ENCODE measurements around the gene FBN3.
"Not testable (repeated sequence)": the region's sequence is repeated elsewhere in the genome, so short reads cannot be mapped to it uniquely, and the experiment has no call there.

FBN3 gene

GRCh38 chr19:8180018-8180417 is 30.6 kb upstream of the FBN3 start:
- H3K36me3 ChIP-seq (ENCODE audit: insufficient read depth, insufficient read length, low read length), result no peaks in the 10 kb centered on the region
- H3K9ac ChIP-seq (ENCODE audit: insufficient read length, low read depth), result no peak overlapping the region
- no peaks in the 10 kb centered on the region for H3K27me3 ChIP-seq (ENCODE audit: insufficient read depth, insufficient read length)
- DNase-seq (ENCODE audit: low read depth, low spot score), result no peak
- no peaks in the 10 kb centered on the region for H3K4me1 ChIP-seq (ENCODE audit: insufficient read depth, insufficient read length)
- H3K4me3 ChIP-seq (ENCODE audit: insufficient read length, low read depth), result no peak overlapping the region
- no peak for TF ChIP-seq YY1 (IDR thresholded peaks at IDR 0.05; ENCODE audit: insufficient read depth, insufficient read length)
- TF ChIP-seq ZNF274 (IDR thresholded peaks at IDR 0.05; ENCODE audit: low read depth, low read length), result no peak
- TF ChIP-seq SUZ12 (IDR thresholded peaks at IDR 0.05; ENCODE audit: extremely low read depth, insufficient read depth, insufficient read length), result no peak
- H3K9me3 ChIP-seq (ENCODE audit: insufficient read depth, low read length), result no peaks in the 10 kb centered on the region

GRCh38 chr19:8174706-8175105 is 25.3 kb upstream of the FBN3 start:
- no peak for DNase-seq (ENCODE audit: low read depth, low spot score)
- Histone ChIP-seq H3K36me3 (ENCODE audit: insufficient read depth, insufficient read length, low read length) (no peaks in the 10 kb centered on the region), H3K4me1 (ENCODE audit: insufficient read depth, insufficient read length) (no peaks in the 10 kb centered on the region), H3K4me3 (ENCODE audit: insufficient read length, low read depth) (no peak overlapping the region), H3K9me3 (ENCODE audit: insufficient read depth, low read length) (no peaks in the 10 kb centered on the region), H3K27me3 (ENCODE audit: insufficient read depth, insufficient read length) (no peaks in the 10 kb centered on the region), H3K9ac (ENCODE audit: insufficient read length, low read depth) (no peak overlapping the region)
- no peak for TF ChIP-seq ZNF274 (IDR thresholded peaks at IDR 0.05; ENCODE audit: low read depth, low read length)
- no peak for TF ChIP-seq SUZ12 (IDR thresholded peaks at IDR 0.05; ENCODE audit: extremely low read depth, insufficient read depth, insufficient read length)
- no peak for TF ChIP-seq YY1 (IDR thresholded peaks at IDR 0.05; ENCODE audit: insufficient read depth, insufficient read length)

GRCh38 chr19:8168537-8168936 is 19.1 kb upstream of the FBN3 start:
- Histone ChIP-seq H3K27me3 (ENCODE audit: insufficient read depth, insufficient read length) (no peaks in the 10 kb centered on the region), H3K9ac (ENCODE audit: insufficient read length, low read depth) (no peak overlapping the region), H3K4me1 (ENCODE audit: insufficient read depth, insufficient read length) (peaks cover 2% of the 10 kb centered on the region), H3K36me3 (ENCODE audit: insufficient read depth, insufficient read length, low read length) (no peaks in the 10 kb centered on the region), H3K4me3 (ENCODE audit: insufficient read length, low read depth) (no peak overlapping the region), H3K9me3 (ENCODE audit: insufficient read depth, low read length) (no peaks in the 10 kb centered on the region)
- no peak for DNase-seq (ENCODE audit: low read depth, low spot score)
- TF ChIP-seq ZNF274 (IDR thresholded peaks at IDR 0.05; ENCODE audit: low read depth, low read length), result no peak
- no peak for TF ChIP-seq SUZ12 (IDR thresholded peaks at IDR 0.05; ENCODE audit: extremely low read depth, insufficient read depth, insufficient read length)

- H3K4me1 ChIP-seq (ENCODE audit: insufficient read depth, insufficient read length), result peaks cover 2% of the 10 kb centered on the region
- H3K27me3 ChIP-seq (ENCODE audit: insufficient read depth, insufficient read length), result no peaks in the 10 kb centered on the region
- no peak for TF ChIP-seq SUZ12 (IDR thresholded peaks at IDR 0.05; ENCODE audit: extremely low read depth, insufficient read depth, insufficient read length)
- TF ChIP-seq ZNF274 (IDR thresholded peaks at IDR 0.05; ENCODE audit: low read depth, low read length), result no peak
- no peak for TF ChIP-seq YY1 (IDR thresholded peaks at IDR 0.05; ENCODE audit: insufficient read depth, insufficient read length)
- no peak for DNase-seq (ENCODE audit: low read depth, low spot score)
- no peaks in the 10 kb centered on the region for H3K36me3 ChIP-seq (ENCODE audit: insufficient read depth, insufficient read length, low read length)
- H3K9ac ChIP-seq (ENCODE audit: insufficient read length, low read depth), result no peak overlapping the region
- H3K9me3 ChIP-seq (ENCODE audit: insufficient read depth, low read length), result no peaks in the 10 kb centered on the region
- no peak overlapping the region for H3K4me3 ChIP-seq (ENCODE audit: insufficient read length, low read depth)
Observed at GRCh38 chr19:8167985-8168384, 18.6 kb upstream of the FBN3 start.

- DNase-seq (ENCODE audit: low read depth, low spot score), result no peak
- Histone ChIP-seq H3K9ac (ENCODE audit: insufficient read length, low read depth) (no peak overlapping the region), H3K27me3 (ENCODE audit: insufficient read depth, insufficient read length) (no peaks in the 10 kb centered on the region), H3K9me3 (ENCODE audit: insufficient read depth, low read length) (peaks cover 5% of the 10 kb centered on the region; the same call in 1 of the 2 replicates), H3K4me3 (ENCODE audit: insufficient read length, low read depth) (no peak overlapping the region), H3K4me1 (ENCODE audit: insufficient read depth, insufficient read length) (peaks cover 2% of the 10 kb centered on the region), H3K36me3 (ENCODE audit: insufficient read depth, insufficient read length, low read length) (no peaks in the 10 kb centered on the region)
- TF ChIP-seq ZNF274 (IDR thresholded peaks at IDR 0.05; ENCODE audit: low read depth, low read length) (no peak), SUZ12 (IDR thresholded peaks at IDR 0.05; ENCODE audit: extremely low read depth, insufficient read depth, insufficient read length) (no peak), YY1 (IDR thresholded peaks at IDR 0.05; ENCODE audit: insufficient read depth, insufficient read length) (no peak)
Observed at GRCh38 chr19:8163759-8164158, 14.4 kb upstream of the FBN3 start.

- Histone ChIP-seq H3K9ac (ENCODE audit: insufficient read length, low read depth) (no peak overlapping the region), H3K9me3 (ENCODE audit: insufficient read depth, low read length) (peaks cover 5% of the 10 kb centered on the region; the same call in 1 of the 2 replicates), H3K4me1 (ENCODE audit: insufficient read depth, insufficient read length) (no peaks in the 10 kb centered on the region), H3K4me3 (ENCODE audit: insufficient read length, low read depth) (no peak overlapping the region), H3K36me3 (ENCODE audit: insufficient read depth, insufficient read length, low read length) (no peaks in the 10 kb centered on the region), H3K27me3 (ENCODE audit: insufficient read depth, insufficient read length) (no peaks in the 10 kb centered on the region)
- no peak for DNase-seq (ENCODE audit: low read depth, low spot score)
- TF ChIP-seq ZNF274 (IDR thresholded peaks at IDR 0.05; ENCODE audit: low read depth, low read length), result no peak
- no peak for TF ChIP-seq YY1 (IDR thresholded peaks at IDR 0.05; ENCODE audit: insufficient read depth, insufficient read length)
- no peak for TF ChIP-seq SUZ12 (IDR thresholded peaks at IDR 0.05; ENCODE audit: extremely low read depth, insufficient read depth, insufficient read length)
Observed at GRCh38 chr19:8161135-8161646, 11.8 kb upstream of the FBN3 start.

GRCh38 chr19:8159322-8159721 is 9.9 kb upstream of the FBN3 start:
- not testable (repeated sequence) for H3K4me3 ChIP-seq (ENCODE audit: insufficient read length, low read depth); H3K4me1 ChIP-seq (ENCODE audit: insufficient read depth, insufficient read length); H3K9me3 ChIP-seq (ENCODE audit: insufficient read depth, low read length); H3K36me3 ChIP-seq (ENCODE audit: insufficient read depth, insufficient read length, low read length); H3K9ac ChIP-seq (ENCODE audit: insufficient read length, low read depth); H3K27me3 ChIP-seq (ENCODE audit: insufficient read depth, insufficient read length); DNase-seq (ENCODE audit: low read depth, low spot score)

Data from NT2/D1 (cell line).